Endothelial cell of umbilical vein (primary cell): Measurements from ENCODE around the gene ZNF205. TPM values are rescaled to one million over a fixed set of nuclear protein-coding genes. Genes with fewer than 3 reads are reported as not detected.
A peak's percentile ranks its signal among the peaks of the same experiment; 100 is the strongest.

Source experiments
- BruUV-seq: library from RNA; stranded (reverse); fragments of 400-500 nt; replicated peaks from 2 replicates; lab custom pipeline; 2021; lab: Mats Ljungman, UMichigan
- CTCF ChIA-PET: fragments of 300-600, 350-600 bp; sonication (Branson Sonifier 250); formaldehyde crosslinking; loops from one replicate; lab custom pipeline; 2021; ENCODE audit warnings: antibody characterized with exemption, inconsistent platforms; lab: Charles Lee
- POLR2A ChIA-PET: fragments of 300-600, 350-600 bp; sonication (Branson Sonifier 250); formaldehyde crosslinking; loops from one replicate; lab custom pipeline; 2021; ENCODE audit warnings: antibody characterized with exemption, inconsistent platforms; lab: Charles Lee
- DNase-seq: peaks from one replicate; pipeline ENCODE4 v3.0.0-alpha.2; 2011; ENCODE audit warnings: low read depth, low spot score
- FAIRE-seq: peaks from 2 replicates; lab custom pipeline; 2011; peaks lifted over from hg19 to GRCh38; lab: Jason Lieb, UNC
- H2AFZ ChIP-seq: 2 replicates; pipeline ENCODE4 v1.6.0; 2012; ENCODE audit warnings: low read depth, low read length, control low read depth, inconsistent platforms
- H3K27ac ChIP-seq: 2 replicates; pipeline ENCODE4 v1.5.1; 2011; ENCODE audit warnings: low read depth, mild to moderate bottlenecking, control low read depth, low read length, moderate library complexity; ENCODE audit not compliant: insufficient read depth
- H3K27me3 ChIP-seq, 2 experiments: 2 replicates each; pipeline versions ENCODE4 v1.6.0 to v1.6.1; 2011; ENCODE audit warnings: low read length in 2 of 2, mixed read lengths in 1 of 2; ENCODE audit not compliant: control insufficient read depth in 2 of 2, insufficient read depth in 2 of 2
- H3K36me3 ChIP-seq, 2 experiments: 2 replicates in 1 of 2; 3 replicates in 1 of 2; pipeline ENCODE4 v1.5.1; 2011; ENCODE audit warnings: low read length in 2 of 2, mild to moderate bottlenecking in 1 of 2, moderate library complexity in 1 of 2; ENCODE audit not compliant: control insufficient read depth in 2 of 2, insufficient read depth in 2 of 2; ENCODE audit errors: extremely low read depth in 1 of 2
- H3K4me1 ChIP-seq: 3 replicates; pipeline ENCODE4 v1.5.1; 2011; ENCODE audit warnings: mild to moderate bottlenecking, low read length; ENCODE audit not compliant: control insufficient read depth, insufficient read depth; ENCODE audit errors: extremely low read depth
- H3K4me2 ChIP-seq: 2 replicates; pipeline ENCODE4 v1.6.1; 2011; ENCODE audit warnings: low read length, control low read depth, mixed read lengths; ENCODE audit not compliant: insufficient read depth
- H3K4me3 ChIP-seq, 3 experiments: fragments of 200-600 bp in 1 of 3; sonication (generic), shearing (Covaris generic) in 1 of 3; replicated peaks in 1 of 3; 2 replicates each; pipeline ENCODE4 v1.5.1; 2011 to 2016; ENCODE audit warnings: control low read depth in 3 of 3, low read length in 3 of 3, mild to moderate bottlenecking in 2 of 3, inconsistent platforms in 1 of 3, low read depth in 1 of 3, moderate library complexity in 1 of 3; ENCODE audit not compliant: insufficient read depth in 1 of 3
- H3K79me2 ChIP-seq: 2 replicates; pipeline ENCODE4 v1.6.0; 2012; ENCODE audit warnings: low read length, inconsistent platforms; ENCODE audit not compliant: control insufficient read depth, insufficient read depth
- H3K9ac ChIP-seq: replicated peaks from 2 replicates; pipeline ENCODE3; 2011; ENCODE audit warnings: low read length, control low read depth; ENCODE audit not compliant: insufficient read depth; ENCODE audit errors: extremely low read depth
- H3K9me1 ChIP-seq: replicated peaks from 3 replicates; pipeline ENCODE4 v1.6.0; 2011; ENCODE audit warnings: mild to moderate bottlenecking, low read length; ENCODE audit not compliant: control insufficient read depth, insufficient read depth; ENCODE audit errors: extremely low read depth
- H3K9me3 ChIP-seq: replicated peaks from 2 replicates; pipeline ENCODE4 v1.5.1; 2012; ENCODE audit warnings: low read length, inconsistent platforms; ENCODE audit not compliant: control insufficient read depth, insufficient read depth
- H4K20me1 ChIP-seq: replicated peaks from 2 replicates; pipeline ENCODE3; 2011; ENCODE audit warnings: mild to moderate bottlenecking, low read length; ENCODE audit not compliant: control insufficient read depth, insufficient read depth; ENCODE audit errors: extremely low read depth
- EZH2 ChIP-seq: IDR thresholded peaks from 2 replicates; pipeline ENCODE4 v1.6.1; 2012; ENCODE audit warnings: borderline replicate concordance, low read depth, mild to moderate bottlenecking, moderate library complexity, low read length, inconsistent platforms; ENCODE audit not compliant: severe bottlenecking
- FOS ChIP-seq: IDR thresholded peaks from 2 replicates; pipeline ENCODE4 v1.6.1; 2011; ENCODE audit warnings: mild to moderate bottlenecking, low read length, moderate library complexity, borderline replicate concordance; ENCODE audit not compliant: insufficient read depth
- GATA2 ChIP-seq: IDR thresholded peaks from 2 replicates; pipeline ENCODE4 v1.7.0; 2011; ENCODE audit warnings: low read depth, mild to moderate bottlenecking, moderate library complexity, mixed read lengths, low read length; ENCODE audit not compliant: insufficient read length, insufficient read depth
- JUN ChIP-seq: IDR thresholded peaks from 2 replicates; pipeline ENCODE4 v1.6.1; 2011; ENCODE audit warnings: borderline replicate concordance, low read depth; ENCODE audit not compliant: insufficient read length, insufficient read depth
- MAX ChIP-seq: IDR thresholded peaks from 2 replicates; pipeline ENCODE4 v1.6.1; 2011; ENCODE audit not compliant: insufficient read depth, insufficient read length
- MYC ChIP-seq: IDR thresholded peaks from one replicate; pipeline ENCODE4 v1.6.1; 2011; ENCODE audit warnings: mild to moderate bottlenecking, low read depth, low read length
- POLR2A ChIP-seq: IDR thresholded peaks from 2 replicates; pipeline ENCODE4 v1.6.1; 2012; ENCODE audit warnings: low read depth, mild to moderate bottlenecking, control low read depth, low read length
- POLR2AphosphoS5 ChIP-seq: IDR thresholded peaks from 2 replicates; pipeline ENCODE4 v1.6.1; 2012; ENCODE audit warnings: low read depth, mild to moderate bottlenecking, control low read depth, low read length, moderate library complexity; ENCODE audit not compliant: insufficient read depth
- dilution Hi-C: fragments of 300-500 bp; cut with MboI; formaldehyde crosslinking; loops from one replicate; pipeline ENCODE4 v1.15.0; 2019; ENCODE audit warnings: low sequenced_read_pairs; ENCODE audit not compliant: extremely low pct_ligation_motif_present
- intact Hi-C: fragments of 100-400 bp; cut with micrococcal nuclease; formaldehyde crosslinking; loops from one replicate; pipeline ENCODE4 v1.10.0; 2022
- polyA plus RNA-seq, 4 experiments: library from polyadenylated mRNA; depleted of rRNA in 3 of 4; stranded (reverse) in 3 of 4; unstranded in 1 of 4; fragments of >200 nt; gene quantifications; 2 replicates each; pipeline versions ENCODE4 v1.2.1 to v1.2.3, GENCODE V29; 2011 to 2012; ENCODE audit warnings: missing spikeins in 1 of 4
- total RNA-seq: library from RNA; stranded (reverse); gene quantifications from 2 replicates; pipeline ENCODE4 v1.2.3, GENCODE V29; 2021

The ZNF205 gene
- total and polyA plus RNA-seq, 2 donors (not counting 3 experiments of a cell fraction or from before 2014, with no cell fraction given) = 18.5 to 19.0 TPM

DNA sequence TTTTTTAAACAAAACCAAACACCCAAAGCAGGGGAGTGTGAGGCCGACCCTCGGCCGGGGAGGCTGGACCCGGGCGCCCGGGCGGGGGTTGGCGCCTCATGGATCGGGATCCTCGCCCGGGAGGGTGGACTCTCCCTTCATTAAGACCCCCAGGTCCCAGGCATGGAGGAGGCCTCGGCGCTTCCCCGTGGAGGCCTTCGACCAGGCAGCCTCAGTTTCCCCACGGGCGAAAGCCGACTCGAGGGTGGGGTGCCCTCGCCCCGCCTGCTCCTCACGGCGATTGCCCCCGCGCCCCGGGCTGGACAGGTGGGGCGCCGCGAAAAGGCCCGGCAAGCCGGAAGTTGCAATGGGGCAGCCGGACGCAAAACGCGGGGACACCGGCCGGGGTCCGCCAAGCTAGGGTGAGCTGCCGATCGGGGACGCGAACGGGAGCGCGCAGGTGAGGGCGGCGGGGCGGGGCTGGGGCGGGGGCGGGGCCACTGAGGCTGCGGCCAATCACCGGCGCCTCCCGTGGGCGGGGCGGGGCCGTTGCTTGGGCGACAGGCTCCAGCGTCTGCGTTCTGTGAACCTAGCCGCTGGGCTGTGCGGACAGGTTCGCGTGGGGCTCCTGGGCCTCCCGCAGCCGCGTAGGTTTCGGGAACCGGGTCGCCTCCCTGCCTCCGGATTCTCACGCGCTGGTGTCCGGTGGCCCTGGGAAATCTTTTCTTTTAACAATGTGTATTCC lies 6.0 kb upstream of the ZNF205 start:
- CTCF ChIA-PET = interaction anchor here (0.6 to 1.7 kb wide), 7 partner anchors 11 to 161 kb away, joined by 3 to 10 read pairs (median 4); no protein-coding TSS in a partner anchor
- intact Hi-C loops = loop anchor here (2.0 kb wide), 1 partner anchor 18 kb away; no protein-coding TSS in a partner anchor
- DNase-seq (peak; percentile 76), FAIRE-seq (peak; percentile 71)
- Histone ChIP-seq H3K27me3 (no peaks in the 10 kb centered on the region), H4K20me1 (no peaks in the 10 kb centered on the region), H3K27ac (peak overlapping the region; percentile 38), H3K4me2 (peak overlapping the region; percentile 92), H3K9me3 (no peaks in the 10 kb centered on the region), H3K36me3 (no peaks in the 10 kb centered on the region), H3K9ac (peak overlapping the region; percentile 49), H2AFZ (peak overlapping the region; percentile 77), H3K4me1 (peaks cover 17% of the 10 kb centered on the region), H3K79me2 (no peaks in the 10 kb centered on the region), H3K9me1 (no peaks in the 10 kb centered on the region), H3K4me3 (peak overlapping the region; percentile 34 to 76 (median 73))
- TF ChIP-seq MYC = no peak
- no peak for TF ChIP-seq FOS
- TF ChIP-seq POLR2AphosphoS5 = peak; percentile 76
- TF ChIP-seq POLR2A = peak; percentile 56
- TF ChIP-seq GATA2 = no peak
- BruUV-seq = TSS peak; percentile 60
- POLR2A ChIA-PET = no interaction called here
- dilution Hi-C loops = no loop called here

- H3K4me3 ChIP-seq = peak overlapping the region; percentile 44 to 78 (median 59)
- dilution Hi-C loops = no loop called here
Measured at GRCh38 chr16:3112881-3113574, 642 bp downstream of the ZNF205 start.

More at GRCh38 chr16:3112881-3113574, 642 bp downstream of the ZNF205 start:
- intact Hi-C loops = loop anchor here (1.0 kb wide), 1 partner anchor 10 kb away; no protein-coding TSS in a partner anchor
- Histone ChIP-seq H3K9me1 (no peaks in the 10 kb centered on the region), H3K4me1 (peaks cover 18% of the 10 kb centered on the region), H4K20me1 (no peaks in the 10 kb centered on the region), H2AFZ (peak overlapping the region; percentile 3), H3K27ac (no peak overlapping the region), H3K27me3 (no peaks in the 10 kb centered on the region), H3K9me3 (no peaks in the 10 kb centered on the region), H3K36me3 (peaks cover 0 to 11% of the 10 kb centered on the region in 2 experiments), H3K9ac (peak overlapping the region; percentile 54), H3K79me2 (peaks cover 13% of the 10 kb centered on the region), H3K4me2 (peak overlapping the region; percentile 75)
- ChIA-PET CTCF (interaction anchor here (0.6 to 3.9 kb wide), 11 partner anchors 11 to 85 kb away, joined by 3 to 38 read pairs (median 12); partner anchors contain the start of genes ZNF213 and ZSCAN10), POLR2A (no interaction called here)
- no TSS peak for BruUV-seq
- no peak for DNase-seq
- no peak for FAIRE-seq
- TF ChIP-seq POLR2AphosphoS5 = no peak
- no peak for TF ChIP-seq EZH2
- no peak for TF ChIP-seq FOS
- TF ChIP-seq MAX = no peak
- no peak for TF ChIP-seq JUN
